Neural progenitor cell (in vitro differentiated cells): ENCODE measurements around the gene GPNMB. TPM values are rescaled to one million over a fixed set of nuclear protein-coding genes. Genes with fewer than 3 reads are reported as not detected.

ENCODE experiments used
- DNase-seq: peaks from one replicate; pipeline ENCODE4 v3.0.0-alpha.2; 2016; ENCODE audit warnings: low spot score
- H2AFZ ChIP-seq: fragments of 200-600 bp; sonication (generic); replicated peaks from 2 replicates; pipeline ENCODE4 v1.6.1; 2016; ENCODE audit warnings: antibody characterized with exemption
- H3F3A ChIP-seq: fragments of 200-600 bp; sonication (generic); 2 replicates; pipeline ENCODE4 v1.6.1; 2016; ENCODE audit warnings: antibody characterized with exemption, low read depth
- H3K27ac ChIP-seq: fragments of 200-600 bp; sonication (generic); 2 replicates; pipeline ENCODE4 v1.5.1; 2016; ENCODE audit warnings: mild to moderate bottlenecking
- H3K27me3 ChIP-seq: fragments of 200-600 bp; sonication (generic); 2 replicates; pipeline ENCODE4 v1.6.1; 2016; ENCODE audit warnings: mild to moderate bottlenecking, moderate library complexity
- H3K36me3 ChIP-seq: fragments of 200-600 bp; sonication (generic); 2 replicates; pipeline ENCODE4 v1.5.1; 2016
- H3K4me1 ChIP-seq: fragments of 200-600 bp; sonication (generic); 2 replicates; pipeline ENCODE4 v1.6.1; 2016; ENCODE audit warnings: mixed run types
- H3K4me2 ChIP-seq: fragments of 200-600 bp; sonication (generic); 2 replicates; pipeline ENCODE4 v1.6.1; 2016
- H3K4me3 ChIP-seq: fragments of 200-600 bp; sonication (generic); 2 replicates; pipeline ENCODE4 v1.5.1; 2016
- H3K79me2 ChIP-seq: fragments of 200-600 bp; sonication (generic); 2 replicates; pipeline ENCODE4 v1.6.1; 2016; ENCODE audit warnings: low read depth
- H3K9ac ChIP-seq: fragments of 200-600 bp; sonication (generic); 2 replicates; pipeline ENCODE4 v1.6.1; 2016
- H3K9me3 ChIP-seq: fragments of 200-600 bp; sonication (generic); 2 replicates; pipeline ENCODE4 v1.5.1; 2016; ENCODE audit warnings: low read depth
- H4K20me1 ChIP-seq: fragments of 200-600 bp; sonication (generic); 2 replicates; pipeline ENCODE4 v1.6.1; 2016; ENCODE audit warnings: low read depth
- H3K27ac Mint-ChIP-seq: 3 replicates; pipeline ENCODE4 v1.8.0; 2021; ENCODE audit warnings: mixed read lengths
- H3K27me3 Mint-ChIP-seq: 2 replicates; pipeline ENCODE4 v1.8.0; 2022; ENCODE audit warnings: low read depth, mild to moderate bottlenecking, inconsistent platforms, moderate library complexity, mixed read lengths; ENCODE audit not compliant: insufficient read depth
- H3K36me3 Mint-ChIP-seq: 3 replicates; pipeline ENCODE4 v1.8.0; 2021; ENCODE audit warnings: mixed read lengths
- H3K4me1 Mint-ChIP-seq: 3 replicates; pipeline ENCODE4 v1.8.0; 2021; ENCODE audit warnings: mixed read lengths
- H3K4me3 Mint-ChIP-seq: 3 replicates; pipeline ENCODE4 v1.8.0; 2021; ENCODE audit warnings: mild to moderate bottlenecking, moderate library complexity, mixed read lengths
- H3K9me3 Mint-ChIP-seq: 3 replicates; pipeline ENCODE4 v1.8.0; 2020; ENCODE audit warnings: mixed read lengths
- EZH2 ChIP-seq: fragments of 200-600 bp; sonication (generic); IDR thresholded peaks from 2 replicates; pipeline ENCODE4 v1.6.1; 2017; ENCODE audit warnings: antibody characterized with exemption, mild to moderate bottlenecking, moderate library complexity
- EZH2phosphoT487 ChIP-seq: fragments of 200-600 bp; sonication (generic); IDR thresholded peaks from 2 replicates; pipeline ENCODE4 v1.6.1; 2017; ENCODE audit warnings: antibody characterized with exemption
- total RNA-seq: library from RNA; depleted of rRNA; stranded (reverse); fragments of >200 nt; gene quantifications from 2 replicates; pipeline ENCODE4 v1.2.3, GENCODE V29; 2015; ENCODE audit warnings: low replicate concordance
- TF ChIP-seq, protein P1 (sequence below): fragments of 200-600 bp; sonication (generic); IDR thresholded peaks from 2 replicates; pipeline ENCODE4 v1.5.1; 2017; ENCODE audit warnings: antibody characterized with exemption, mild to moderate bottlenecking

The GPNMB gene
- total RNA-seq, 1 donor from 2014 or later, result not detected

DNA sequence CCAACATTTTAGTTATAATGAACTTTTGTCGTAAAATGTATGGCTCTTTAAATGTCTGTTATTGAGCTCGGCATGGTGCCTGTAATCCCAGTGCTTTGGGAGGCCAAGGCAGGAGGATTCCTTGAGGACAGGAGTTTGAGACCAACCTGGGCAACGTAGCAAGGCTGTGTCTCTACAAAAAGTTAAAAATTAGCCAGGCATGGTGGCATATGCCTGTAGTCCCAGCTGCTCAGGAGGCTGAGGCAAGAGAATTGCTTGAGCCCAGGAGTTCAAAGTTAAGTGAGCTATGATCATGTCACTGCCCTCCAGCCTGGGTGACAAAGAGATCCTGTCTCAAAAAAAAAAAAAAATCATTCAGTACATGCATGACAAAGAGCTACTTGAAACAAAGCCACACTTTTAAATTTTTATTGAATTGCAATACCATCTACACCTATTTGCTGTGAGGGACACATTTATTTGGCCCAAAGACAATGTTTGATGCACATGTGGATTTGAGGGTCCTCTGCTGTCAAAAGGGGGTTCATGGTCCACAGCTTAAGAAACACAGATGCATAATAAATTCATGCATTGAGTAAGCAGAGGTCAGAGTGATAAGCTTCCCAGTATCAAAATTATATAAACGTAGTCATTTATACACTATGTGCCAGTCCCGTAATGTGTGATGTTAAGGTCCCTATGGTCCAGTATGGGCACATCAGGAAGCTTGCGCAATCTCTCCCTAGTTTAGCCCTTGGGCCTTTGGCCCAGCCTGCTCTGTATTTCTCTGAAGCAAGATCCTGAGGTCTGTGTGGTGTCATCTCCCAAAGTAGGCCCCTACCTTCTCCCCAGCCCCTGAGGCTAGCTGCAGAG, 48.2 kb downstream of the GPNMB start:
- peaks cover 11% of the 10 kb centered on the region for H3K27me3 Mint-ChIP-seq
- H3K4me3 ChIP-seq, result no peak overlapping the region
- H3K27me3 ChIP-seq, result no peaks in the 10 kb centered on the region
- DNase-seq, result no peak
- H3K9ac ChIP-seq, result no peak overlapping the region
- no peak overlapping the region for H2AFZ ChIP-seq
- no peak overlapping the region for H3K4me3 Mint-ChIP-seq
- peaks cover 2% of the 10 kb centered on the region for H4K20me1 ChIP-seq
- H3K9me3 Mint-ChIP-seq, result no peaks in the 10 kb centered on the region
- peaks cover 6% of the 10 kb centered on the region for H3K79me2 ChIP-seq
- no peak overlapping the region for H3K27ac ChIP-seq
- H3K4me2 ChIP-seq, result no peak overlapping the region
- H3K36me3 Mint-ChIP-seq, result no peaks in the 10 kb centered on the region
- H3K9me3 ChIP-seq, result no peaks in the 10 kb centered on the region
- H3F3A ChIP-seq, result peaks cover 7% of the 10 kb centered on the region
- TF ChIP-seq EZH2phosphoT487, result no peak
- no peak for TF ChIP-seq EZH2
- TF ChIP-seq, protein P1, sequence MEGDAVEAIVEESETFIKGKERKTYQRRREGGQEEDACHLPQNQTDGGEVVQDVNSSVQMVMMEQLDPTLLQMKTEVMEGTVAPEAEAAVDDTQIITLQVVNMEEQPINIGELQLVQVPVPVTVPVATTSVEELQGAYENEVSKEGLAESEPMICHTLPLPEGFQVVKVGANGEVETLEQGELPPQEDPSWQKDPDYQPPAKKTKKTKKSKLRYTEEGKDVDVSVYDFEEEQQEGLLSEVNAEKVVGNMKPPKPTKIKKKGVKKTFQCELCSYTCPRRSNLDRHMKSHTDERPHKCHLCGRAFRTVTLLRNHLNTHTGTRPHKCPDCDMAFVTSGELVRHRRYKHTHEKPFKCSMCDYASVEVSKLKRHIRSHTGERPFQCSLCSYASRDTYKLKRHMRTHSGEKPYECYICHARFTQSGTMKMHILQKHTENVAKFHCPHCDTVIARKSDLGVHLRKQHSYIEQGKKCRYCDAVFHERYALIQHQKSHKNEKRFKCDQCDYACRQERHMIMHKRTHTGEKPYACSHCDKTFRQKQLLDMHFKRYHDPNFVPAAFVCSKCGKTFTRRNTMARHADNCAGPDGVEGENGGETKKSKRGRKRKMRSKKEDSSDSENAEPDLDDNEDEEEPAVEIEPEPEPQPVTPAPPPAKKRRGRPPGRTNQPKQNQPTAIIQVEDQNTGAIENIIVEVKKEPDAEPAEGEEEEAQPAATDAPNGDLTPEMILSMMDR, result no peak
- peaks cover 21% of the 10 kb centered on the region for H3K4me1 Mint-ChIP-seq
- H3K36me3 ChIP-seq, result no peaks in the 10 kb centered on the region
- H3K4me1 ChIP-seq, result peaks cover 4% of the 10 kb centered on the region
- H3K27ac Mint-ChIP-seq, result no peak overlapping the region

DNA sequence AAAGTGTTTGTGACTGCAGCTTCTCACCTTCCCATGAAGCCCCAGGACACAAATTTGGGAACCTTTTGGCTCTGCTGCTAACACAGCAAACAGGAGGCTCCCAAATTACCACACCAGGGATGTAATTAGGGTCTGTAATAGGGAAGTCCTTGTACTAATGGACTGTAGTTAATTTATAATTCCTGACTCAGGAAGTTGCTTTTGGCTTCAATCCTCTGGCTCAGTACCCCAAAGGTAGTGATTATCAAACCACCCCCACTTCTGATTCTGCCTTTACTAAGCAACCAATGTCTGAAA, 48.8 kb downstream of the GPNMB start:
- Histone ChIP-seq H3K4me3 (no peak overlapping the region), H3K36me3 (no peaks in the 10 kb centered on the region), H4K20me1 (peaks cover 8% of the 10 kb centered on the region), H3K4me2 (no peak overlapping the region), H3K9me3 (no peaks in the 10 kb centered on the region), H3K4me1 (peaks cover 7% of the 10 kb centered on the region), H2AFZ (no peak overlapping the region), H3K27me3 (no peaks in the 10 kb centered on the region), H3K9ac (no peak overlapping the region), H3K79me2 (peaks cover 12% of the 10 kb centered on the region), H3K27ac (no peak overlapping the region), H3F3A (peaks cover 7% of the 10 kb centered on the region)
- Mint-ChIP-seq H3K9me3 (no peaks in the 10 kb centered on the region), H3K27ac (no peak overlapping the region), H3K36me3 (no peaks in the 10 kb centered on the region), H3K4me3 (no peak overlapping the region), H3K4me1 (peaks cover 27% of the 10 kb centered on the region), H3K27me3 (peaks cover 11% of the 10 kb centered on the region)
- no peak for DNase-seq
- TF ChIP-seq EZH2phosphoT487 (no peak), EZH2 (no peak)
- TF ChIP-seq, protein P1, result no peak

DNA sequence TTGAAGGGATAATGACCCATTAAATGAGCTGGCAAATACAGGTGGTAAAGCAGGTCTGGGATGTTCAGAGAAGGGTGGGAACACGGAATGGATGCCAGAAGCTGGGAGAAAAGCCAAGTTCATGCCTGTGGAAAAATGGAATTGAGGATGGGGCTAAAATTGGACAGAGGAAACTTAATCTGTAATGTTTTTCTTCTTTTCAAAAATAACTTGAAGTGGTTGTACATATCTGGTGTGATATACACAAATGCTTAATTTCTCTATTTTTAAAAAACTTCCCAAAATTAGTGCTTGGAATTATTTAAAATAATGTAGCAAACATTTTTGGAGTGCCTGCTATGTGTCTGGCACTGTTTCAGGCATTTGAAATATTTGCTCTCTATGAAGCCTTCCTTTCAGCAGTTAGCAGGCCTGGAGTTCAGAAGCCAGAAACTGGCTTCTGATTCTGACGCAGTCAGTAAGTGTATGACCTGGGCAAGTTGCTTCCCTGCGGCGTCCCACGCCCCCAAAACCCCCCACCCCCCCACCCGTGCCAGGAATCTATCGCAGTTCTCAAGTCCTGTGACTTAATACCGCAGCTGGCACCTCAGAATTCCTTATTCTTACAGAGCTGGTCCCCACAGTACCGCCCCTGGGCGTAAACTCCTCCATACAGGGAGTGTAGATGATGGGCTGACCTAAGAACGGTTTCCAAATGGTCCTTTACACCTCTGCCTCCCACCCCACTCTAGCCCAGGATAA, 51.7 kb downstream of the GPNMB start:
- H3K9ac ChIP-seq, result no peak overlapping the region
- peak overlapping the region; percentile 94 for H3K4me3 Mint-ChIP-seq
- DNase-seq, result no peak
- no peaks in the 10 kb centered on the region for H3K36me3 ChIP-seq
- peaks cover 6% of the 10 kb centered on the region for H3K4me1 ChIP-seq
- TF ChIP-seq EZH2phosphoT487, result no peak
- TF ChIP-seq, protein P1, result no peak
- H2AFZ ChIP-seq, result peak overlapping the region; percentile 35
- no peaks in the 10 kb centered on the region for H3K9me3 ChIP-seq
- peak overlapping the region; percentile 91 for H3K4me2 ChIP-seq
- peak overlapping the region; percentile 74 for H3K27ac Mint-ChIP-seq
- peaks cover 12% of the 10 kb centered on the region for H3K36me3 Mint-ChIP-seq
- no peaks in the 10 kb centered on the region for H3K9me3 Mint-ChIP-seq
- peaks cover 42% of the 10 kb centered on the region for H3K79me2 ChIP-seq
- H4K20me1 ChIP-seq, result peaks cover 12% of the 10 kb centered on the region
- peaks cover 28% of the 10 kb centered on the region for H3K4me1 Mint-ChIP-seq
- H3K4me3 ChIP-seq, result peak overlapping the region; percentile 88
- peaks cover 8% of the 10 kb centered on the region for H3K27me3 Mint-ChIP-seq
- H3K27ac ChIP-seq, result no peak overlapping the region
- H3F3A ChIP-seq, result peaks cover 7% of the 10 kb centered on the region
- H3K27me3 ChIP-seq, result no peaks in the 10 kb centered on the region
